ENCODE data around the gene TEAD4. TPM values are rescaled to one million over a fixed set of nuclear protein-coding genes. Genes with fewer than 3 reads are reported as not detected.

TEAD4 gene
- polyA plus RNA-seq, 1 experiment = 10.3 TPM

- CTCF ChIA-PET = interaction anchor here (0.7 to 1.9 kb wide), 17 partner anchors 8 to 220 kb away, joined by 3 to 11 read pairs (median 4); no protein-coding TSS in a partner anchor
- no peak for TF ChIP-seq CTCF (IDR thresholded peaks at IDR 0.05; ENCODE audit: low read depth, low read length)
- POLR2A ChIA-PET = no interaction called here
- Histone ChIP-seq H3K27ac (ENCODE audit: low read depth, low read length) (no peak overlapping the region), H3K9me3 (ENCODE audit: control insufficient read depth, insufficient read depth, low read length) (no peaks in the 10 kb centered on the region; the same call in 1 of the 2 replicates), H3K27me3 (ENCODE audit: control insufficient read depth, insufficient read depth, low read length) (no peaks in the 10 kb centered on the region), H3K4me3 (ENCODE audit: low read depth, low read length) (no peak overlapping the region)
- no peak for DNase-seq (ENCODE audit: low read depth, low spot score)
Observed at GRCh38 chr12:3033539-3033867, 74.3 kb downstream of the TEAD4 start.

GRCh38 chr12:3034067-3034750, 75.0 kb downstream of the TEAD4 start:
- Histone ChIP-seq H3K27me3 (ENCODE audit: control insufficient read depth, insufficient read depth, low read length) (no peaks in the 10 kb centered on the region), H3K27ac (ENCODE audit: low read depth, low read length) (no peak overlapping the region), H3K9me3 (ENCODE audit: control insufficient read depth, insufficient read depth, low read length) (no peaks in the 10 kb centered on the region; the same call in 1 of the 2 replicates), H3K4me3 (ENCODE audit: low read depth, low read length) (no peak overlapping the region)
- peak; percentile 44 for DNase-seq (ENCODE audit: low read depth, low spot score)
- ChIA-PET POLR2A (no interaction called here), CTCF (interaction anchor here (0.6 to 1.9 kb wide), 32 partner anchors 9 to 294 kb away, joined by 3 to 11 read pairs (median 4); partner anchors contain the start of gene NRIP2)
- TF ChIP-seq CTCF (IDR thresholded peaks at IDR 0.05; ENCODE audit: low read depth, low read length) = peak; percentile 88

- no peak for TF ChIP-seq CTCF (IDR thresholded peaks at IDR 0.05; ENCODE audit: low read depth, low read length)
- POLR2A ChIA-PET = no interaction called here
- CTCF ChIA-PET = interaction anchor here (0.6 to 1.9 kb wide), 11 partner anchors 10 to 295 kb away, joined by 3 to 11 read pairs (median 4); partner anchors contain the start of gene NRIP2
Observed at GRCh38 chr12:3035171-3035570, 76.0 kb downstream of the TEAD4 start.

GRCh38 chr12:3035815-3036702, 76.9 kb downstream of the TEAD4 start:
- Histone ChIP-seq H3K27ac (ENCODE audit: low read depth, low read length) (no peak overlapping the region), H3K9me3 (ENCODE audit: control insufficient read depth, insufficient read depth, low read length) (no peaks in the 10 kb centered on the region; the same call in 1 of the 2 replicates), H3K27me3 (ENCODE audit: control insufficient read depth, insufficient read depth, low read length) (no peaks in the 10 kb centered on the region), H3K4me3 (ENCODE audit: low read depth, low read length) (no peak overlapping the region)
- TF ChIP-seq CTCF (IDR thresholded peaks at IDR 0.05; ENCODE audit: low read depth, low read length) = peak; percentile 55
- CTCF ChIA-PET = interaction anchor here (0.6 kb wide), 1 partner anchor 186 kb away, joined by 3 read pairs; no protein-coding TSS in a partner anchor
- DNase-seq (ENCODE audit: low read depth, low spot score) = no peak
- POLR2A ChIA-PET = no interaction called here

More at GRCh38 chr12:3035171-3035570, 76.0 kb downstream of the TEAD4 start:
- H3K9me3 ChIP-seq (ENCODE audit: control insufficient read depth, insufficient read depth, low read length) = no peaks in the 10 kb centered on the region; the same call in 1 of the 2 replicates
- no peak overlapping the region for H3K4me3 ChIP-seq (ENCODE audit: low read depth, low read length)
- no peak overlapping the region for H3K27ac ChIP-seq (ENCODE audit: low read depth, low read length)
- DNase-seq (ENCODE audit: low read depth, low spot score) = no peak
- no peaks in the 10 kb centered on the region for H3K27me3 ChIP-seq (ENCODE audit: control insufficient read depth, insufficient read depth, low read length)

Measured in AG04450 (cell line).